ENCODE measurements around the gene VANGL1. TPM values are rescaled to one million over a fixed set of nuclear protein-coding genes. Genes with fewer than 3 reads are reported as not detected.

VANGL1 gene
- total RNA-seq, 2 donors from 2014 or later, result 12.3 to 16.2 TPM

GRCh38 chr1:115655916-115656315, 14.1 kb downstream of the VANGL1 start:
- H3K36me3 ChIP-seq, result no peaks in the 10 kb centered on the region
- H3K9me3 ChIP-seq, result no peaks in the 10 kb centered on the region
- no peaks in the 10 kb centered on the region for H3K27me3 ChIP-seq (replicated peaks; ENCODE audit: insufficient read depth)
- H3K27ac ChIP-seq, result no peak overlapping the region
- H3K4me1 ChIP-seq (replicated peaks), result peaks cover 13% of the 10 kb centered on the region
- WGBS, result 84% methylated on average over 4 of the region's 4 CpGs
- TF ChIP-seq CTCF (IDR thresholded peaks at IDR 0.05) (no peak), POLR2A (IDR thresholded peaks at IDR 0.05) (no peak), POLR2AphosphoS5 (IDR thresholded peaks at IDR 0.05) (no peak)
- intact Hi-C loops (cut with DNase I), result no loop called here
- no peak for DNase-seq (ENCODE audit: low spot score)
- no peak overlapping the region for H3K4me3 ChIP-seq

GRCh38 chr1:115656461-115657077, 14.8 kb downstream of the VANGL1 start:
- Histone ChIP-seq H3K27ac (no peak overlapping the region), H3K36me3 (no peaks in the 10 kb centered on the region), H3K27me3 (replicated peaks; ENCODE audit: insufficient read depth) (no peaks in the 10 kb centered on the region), H3K9me3 (no peaks in the 10 kb centered on the region), H3K4me1 (replicated peaks) (peaks cover 13% of the 10 kb centered on the region), H3K4me3 (no peak overlapping the region)
- TF ChIP-seq CTCF (IDR thresholded peaks at IDR 0.05) (no peak), POLR2AphosphoS5 (IDR thresholded peaks at IDR 0.05) (no peak), POLR2A (IDR thresholded peaks at IDR 0.05) (no peak)
- intact Hi-C loops (cut with DNase I), result no loop called here
- 75% methylated on average over 5 of the region's 5 CpGs for WGBS
- DNase-seq (ENCODE audit: low spot score), result no peak

GRCh38 chr1:115658646-115659045, 16.9 kb downstream of the VANGL1 start:
- DNase-seq (ENCODE audit: low spot score), result no peak
- WGBS, result 64% methylated on average over 1 of the region's 1 CpG
- no peak overlapping the region for H3K4me3 ChIP-seq
- no peak for TF ChIP-seq POLR2AphosphoS5 (IDR thresholded peaks at IDR 0.05)
- TF ChIP-seq CTCF (IDR thresholded peaks at IDR 0.05), result no peak
- TF ChIP-seq POLR2A (IDR thresholded peaks at IDR 0.05), result no peak
- H3K27me3 ChIP-seq (replicated peaks; ENCODE audit: insufficient read depth), result no peaks in the 10 kb centered on the region
- H3K27ac ChIP-seq, result no peak overlapping the region
- peaks cover 0 to 2% of the 10 kb centered on the region in 2 donors for H3K36me3 ChIP-seq
- intact Hi-C loops (cut with DNase I), result no loop called here
- H3K9me3 ChIP-seq, result no peaks in the 10 kb centered on the region
- peaks cover 13% of the 10 kb centered on the region for H3K4me1 ChIP-seq (replicated peaks)

GRCh38 chr1:115660151-115660550, 18.4 kb downstream of the VANGL1 start:
- 84% methylated on average over 5 of the region's 5 CpGs for WGBS
- no peak for DNase-seq (ENCODE audit: low spot score)
- no peak overlapping the region for H3K27ac ChIP-seq
- intact Hi-C loops (cut with DNase I), result no loop called here
- no peaks in the 10 kb centered on the region for H3K27me3 ChIP-seq (replicated peaks; ENCODE audit: insufficient read depth)
- H3K4me3 ChIP-seq, result no peak overlapping the region
- H3K4me1 ChIP-seq (replicated peaks), result peaks cover 7% of the 10 kb centered on the region
- no peak for TF ChIP-seq POLR2A (IDR thresholded peaks at IDR 0.05)
- no peaks in the 10 kb centered on the region for H3K9me3 ChIP-seq
- peaks cover 0 to 8% of the 10 kb centered on the region in 2 donors for H3K36me3 ChIP-seq

GRCh38 chr1:115661157-115661556, 19.4 kb downstream of the VANGL1 start:
- no peaks in the 10 kb centered on the region for H3K9me3 ChIP-seq
- peaks cover 0 to 8% of the 10 kb centered on the region in 2 donors for H3K36me3 ChIP-seq
- no peak for TF ChIP-seq POLR2A (IDR thresholded peaks at IDR 0.05)
- no peak for TF ChIP-seq CTCF (IDR thresholded peaks at IDR 0.05)
- no peak for TF ChIP-seq POLR2AphosphoS5 (IDR thresholded peaks at IDR 0.05)
- no peaks in the 10 kb centered on the region for H3K4me1 ChIP-seq (replicated peaks)
- WGBS, result 100% methylated on average over 1 of the region's 1 CpG
- no peak overlapping the region for H3K27ac ChIP-seq
- H3K27me3 ChIP-seq (replicated peaks; ENCODE audit: insufficient read depth), result no peaks in the 10 kb centered on the region
- intact Hi-C loops (cut with DNase I), result no loop called here
- H3K4me3 ChIP-seq, result no peak overlapping the region
- DNase-seq (ENCODE audit: low spot score), result no peak

Measured in prostate gland (tissue), 2 donors.